ENCODE results near the gene PYHIN1.

DNA sequence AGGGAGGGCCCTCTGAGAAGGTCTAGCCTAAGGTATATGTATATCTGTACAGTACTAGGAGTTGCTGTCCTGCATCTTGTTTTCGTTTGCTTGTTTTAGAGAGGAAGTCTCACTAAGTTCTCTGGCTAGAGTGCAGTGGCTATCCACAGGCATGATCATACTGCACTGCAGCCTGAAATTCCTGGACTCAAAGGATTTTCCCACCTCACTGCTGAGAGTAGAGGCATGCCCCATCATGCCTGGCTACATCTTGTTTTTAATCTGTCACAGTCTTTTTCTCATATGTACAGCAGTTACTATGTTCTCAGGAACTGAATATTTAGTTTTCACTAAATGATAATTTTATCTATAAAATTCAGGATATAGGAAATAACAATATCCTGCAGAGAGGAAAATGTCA, 15.3 kb upstream of the PYHIN1 start:
- TF ChIP-seq ZC3H11A (IDR thresholded peaks at IDR 0.05): no peak
- no peak for TF ChIP-seq CBX8 (IDR thresholded peaks at IDR 0.05)
- no peak for TF ChIP-seq EP300 (IDR thresholded peaks at IDR 0.05)

Data from A549 (cell line).